Measurements from ENCODE around the gene TNRC18. TPM values are rescaled to one million over a fixed set of nuclear protein-coding genes. Genes with fewer than 3 reads are reported as not detected.

TNRC18 gene
- total and polyA plus RNA-seq, 9 of the 15 experiments (the other 6 are each of a cell fraction or from before 2014, with no cell fraction given): 0.03 to 43.2 (median 18.0) TPM

DNA sequence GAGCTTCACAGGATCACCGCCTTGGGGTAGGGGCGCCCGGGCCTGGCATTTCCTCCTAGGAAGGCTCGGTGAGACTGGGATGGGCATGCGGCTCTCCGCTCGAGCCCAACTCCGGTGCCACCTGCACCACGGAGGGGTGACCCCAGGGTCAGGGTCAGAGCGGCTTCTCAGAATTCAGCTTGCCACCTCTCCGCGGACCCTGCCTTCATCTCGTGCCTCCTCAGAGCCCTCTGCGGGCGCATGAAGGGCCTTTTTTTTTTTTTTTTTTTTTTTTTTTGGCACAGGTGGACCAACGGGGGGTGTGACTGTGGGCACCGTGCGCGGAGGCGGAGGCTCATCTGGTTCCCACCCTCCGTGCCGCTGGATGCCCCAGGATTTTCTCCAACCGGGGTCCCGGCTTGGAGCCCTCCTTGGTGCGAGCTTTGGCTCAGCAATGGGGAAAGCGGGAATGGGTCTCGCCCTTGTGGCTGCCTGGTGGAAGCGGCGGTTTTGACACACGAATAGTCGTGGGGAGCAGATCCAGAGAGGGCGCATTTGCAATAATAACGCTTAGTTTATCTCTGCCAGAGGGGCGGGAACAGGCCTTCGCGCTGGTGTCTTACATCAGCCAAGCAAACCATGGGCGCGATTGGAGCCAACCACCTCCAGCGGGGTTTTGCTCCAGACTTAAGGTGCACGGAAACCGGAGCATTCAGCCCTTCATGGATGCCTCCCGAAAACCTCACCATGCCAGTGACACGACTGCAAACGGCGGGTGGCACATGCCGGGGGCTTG is 5.0 kb upstream of the TNRC18 start (continued):
- TF ChIP-seq, protein P1, sequence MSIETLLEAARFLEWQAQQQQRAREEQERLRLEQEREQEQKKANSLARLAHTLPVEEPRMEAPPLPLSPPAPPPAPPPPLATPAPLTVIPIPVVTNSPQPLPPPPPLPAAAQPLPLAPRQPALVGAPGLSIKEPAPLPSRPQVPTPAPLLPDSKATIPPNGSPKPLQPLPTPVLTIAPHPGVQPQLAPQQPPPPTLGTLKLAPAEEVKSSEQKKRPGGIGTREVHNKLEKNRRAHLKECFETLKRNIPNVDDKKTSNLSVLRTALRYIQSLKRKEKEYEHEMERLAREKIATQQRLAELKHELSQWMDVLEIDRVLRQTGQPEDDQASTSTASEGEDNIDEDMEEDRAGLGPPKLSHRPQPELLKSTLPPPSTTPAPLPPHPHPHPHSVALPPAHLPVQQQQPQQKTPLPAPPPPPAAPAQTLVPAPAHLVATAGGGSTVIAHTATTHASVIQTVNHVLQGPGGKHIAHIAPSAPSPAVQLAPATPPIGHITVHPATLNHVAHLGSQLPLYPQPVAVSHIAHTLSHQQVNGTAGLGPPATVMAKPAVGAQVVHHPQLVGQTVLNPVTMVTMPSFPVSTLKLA (conservative IDR thresholded peaks at IDR 0.05): peak in 1 of 2 experiments; percentile 46; a peak in 2 of 4 replicates
- TF ChIP-seq SMARCA4 (IDR thresholded peaks at IDR 0.05): peak; percentile 49; the same call in 1 of the 2 replicates
- peak; percentile 94 for TF ChIP-seq EP400 (IDR thresholded peaks at IDR 0.05)
- TF ChIP-seq, protein P2, sequence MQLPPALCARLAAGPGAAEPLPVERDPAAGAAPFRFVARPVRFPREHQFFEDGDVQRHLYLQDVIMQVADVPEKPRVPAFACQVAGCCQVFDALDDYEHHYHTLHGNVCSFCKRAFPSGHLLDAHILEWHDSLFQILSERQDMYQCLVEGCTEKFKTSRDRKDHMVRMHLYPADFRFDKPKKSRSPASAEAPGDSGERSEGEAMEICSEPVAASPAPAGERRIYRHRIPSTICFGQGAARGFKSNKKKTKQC (CRISPR knock-in tag; IDR thresholded peaks at IDR 0.05): peak; percentile 29; the same call in 1 of the 2 replicates
- peak; percentile 70 for TF ChIP-seq SMAD1 (IDR thresholded peaks at IDR 0.05; ENCODE audit: low read depth, low read length, partially characterized antibody)
- TF ChIP-seq, protein P3, sequence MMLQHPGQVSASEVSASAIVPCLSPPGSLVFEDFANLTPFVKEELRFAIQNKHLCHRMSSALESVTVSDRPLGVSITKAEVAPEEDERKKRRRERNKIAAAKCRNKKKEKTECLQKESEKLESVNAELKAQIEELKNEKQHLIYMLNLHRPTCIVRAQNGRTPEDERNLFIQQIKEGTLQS (IDR thresholded peaks at IDR 0.05): peak; percentile 86
- TF ChIP-seq, protein P3 (CRISPR knock-in tag; conservative IDR thresholded peaks at IDR 0.05): no peak
- TF ChIP-seq ZNF766 (CRISPR knock-in tag; conservative IDR thresholded peaks at IDR 0.05): peak; percentile 43; the same call in 1 of the 2 replicates
- 0 out of 2 replicates have a peak, but pooled peaks have one; percentile 57 for TF ChIP-seq IFI16 (CRISPR knock-in tag; IDR thresholded peaks at IDR 0.05)
- TF ChIP-seq YY1 (IDR thresholded peaks at IDR 0.05; ENCODE audit: borderline replicate concordance in 1 of 3, control insufficient read depth in 1 of 3, extremely low read depth in 1 of 3, insufficient read depth in 3 of 3, insufficient read length in 1 of 3, insufficient replicate concordance in 2 of 3, low read depth in 1 of 3, low read length in 2 of 3): peak in 1 of 3 experiments; percentile 50
- TF ChIP-seq FOXP1 (CRISPR knock-in tag; IDR thresholded peaks at IDR 0.05): no peak
- no peak for TF ChIP-seq HIVEP1 (CRISPR knock-in tag; IDR thresholded peaks at IDR 0.05)
- TF ChIP-seq TRIM28 (IDR thresholded peaks at IDR 0.05): no peak
- peak; percentile 38; the same call in 1 of the 2 replicates for TF ChIP-seq HDAC2 (IDR thresholded peaks at IDR 0.05)
- 0 out of 2 replicates have a peak, but pooled peaks have one; percentile 13 for TF ChIP-seq ZSCAN32 (CRISPR knock-in tag; IDR thresholded peaks at IDR 0.05)
- TF ChIP-seq ZNF384 (IDR thresholded peaks at IDR 0.05; ENCODE audit: low read depth, low read length): peak; percentile 56
- TF ChIP-seq, protein P4, sequence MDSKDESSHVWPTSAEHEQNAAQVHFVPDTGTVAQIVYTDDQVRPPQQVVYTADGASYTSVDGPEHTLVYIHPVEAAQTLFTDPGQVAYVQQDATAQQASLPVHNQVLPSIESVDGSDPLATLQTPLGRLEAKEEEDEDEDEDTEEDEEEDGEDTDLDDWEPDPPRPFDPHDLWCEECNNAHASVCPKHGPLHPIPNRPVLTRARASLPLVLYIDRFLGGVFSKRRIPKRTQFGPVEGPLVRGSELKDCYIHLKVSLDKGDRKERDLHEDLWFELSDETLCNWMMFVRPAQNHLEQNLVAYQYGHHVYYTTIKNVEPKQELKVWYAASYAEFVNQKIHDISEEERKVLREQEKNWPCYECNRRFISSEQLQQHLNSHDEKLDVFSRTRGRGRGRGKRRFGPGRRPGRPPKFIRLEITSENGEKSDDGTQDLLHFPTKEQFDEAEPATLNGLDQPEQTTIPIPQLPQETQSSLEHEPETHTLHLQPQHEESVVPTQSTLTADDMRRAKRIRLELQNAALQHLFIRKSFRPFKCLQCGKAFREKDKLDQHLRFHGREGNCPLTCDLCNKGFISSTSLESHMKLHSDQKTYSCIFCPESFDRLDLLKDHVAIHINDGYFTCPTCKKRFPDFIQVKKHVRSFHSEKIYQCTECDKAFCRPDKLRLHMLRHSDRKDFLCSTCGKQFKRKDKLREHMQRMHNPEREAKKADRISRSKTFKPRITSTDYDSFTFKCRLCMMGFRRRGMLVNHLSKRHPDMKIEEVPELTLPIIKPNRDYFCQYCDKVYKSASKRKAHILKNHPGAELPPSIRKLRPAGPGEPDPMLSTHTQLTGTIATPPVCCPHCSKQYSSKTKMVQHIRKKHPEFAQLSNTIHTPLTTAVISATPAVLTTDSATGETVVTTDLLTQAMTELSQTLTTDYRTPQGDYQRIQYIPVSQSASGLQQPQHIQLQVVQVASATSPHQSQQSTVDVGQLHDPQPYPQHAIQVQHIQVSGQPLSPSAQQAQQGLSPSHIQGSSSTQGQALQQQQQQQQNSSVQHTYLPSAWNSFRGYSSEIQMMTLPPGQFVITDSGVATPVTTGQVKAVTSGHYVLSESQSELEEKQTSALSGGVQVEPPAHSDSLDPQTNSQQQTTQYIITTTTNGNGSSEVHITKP (IDR thresholded peaks at IDR 0.05; ENCODE audit: partially characterized antibody): peak; percentile 69
- peak; percentile 77 for TF ChIP-seq POLR2B (IDR thresholded peaks at IDR 0.05; ENCODE audit: low read depth, partially characterized antibody)
- TF ChIP-seq TRIM24 (IDR thresholded peaks at IDR 0.05): peak; percentile 64 to 66
- TF ChIP-seq SUPT5H (IDR thresholded peaks at IDR 0.05): peak; percentile 52
- TF ChIP-seq ZNF197 (CRISPR knock-in tag; IDR thresholded peaks at IDR 0.05; ENCODE audit: low read depth): 0 out of 2 replicates have a peak, but pooled peaks have one; percentile 77
- TF ChIP-seq LCOR (CRISPR knock-in tag; IDR thresholded peaks at IDR 0.05): peak; percentile 68
